ENCODE data around the gene RND1. TPM values are rescaled to one million over a fixed set of nuclear protein-coding genes. Genes with fewer than 3 reads are reported as not detected.
"Not testable (repeated sequence)": the region's sequence is repeated elsewhere in the genome, so short reads cannot be mapped to it uniquely, and the experiment has no call there.

Gene RND1
- total RNA-seq, 6 experiments from 2014 or later, result 6.4 to 72.8 (median 17.2) TPM

- peaks cover 0 to 48% (median 9%) of the 10 kb centered on the region in 4 donors for H3K36me3 ChIP-seq
- H3K9me3 ChIP-seq, result no peaks in the 10 kb centered on the region
- 83% methylated on average over 5 of the region's 5 CpGs for WGBS (ENCODE audit: insufficient coverage, low coverage, low lambda C conversion rate, missing lambda C conversion rate)
- peaks cover 0 to 12% (median 4%) of the 10 kb centered on the region in 4 donors for H3K4me1 ChIP-seq
- H3K4me3 ChIP-seq, result no peak overlapping the region
- ATAC-seq, result no peak
- no peak overlapping the region for H3K27ac ChIP-seq
- intact Hi-C loops (cut with DNase I), result loop anchor here (5.0 to 10.0 kb wide), 2 partner anchors 33 to 75 kb away; no protein-coding TSS in a partner anchor
- TF ChIP-seq CTCF (IDR thresholded peaks at IDR 0.05) (no peak), POLR2A (IDR thresholded peaks at IDR 0.05) (no peak)
- DNase-seq, result no peak
- H3K27me3 ChIP-seq, result no peaks in the 10 kb centered on the region
Measured at GRCh38 chr12:48859607-48860006, 6.1 kb downstream of the RND1 start.

DNA sequence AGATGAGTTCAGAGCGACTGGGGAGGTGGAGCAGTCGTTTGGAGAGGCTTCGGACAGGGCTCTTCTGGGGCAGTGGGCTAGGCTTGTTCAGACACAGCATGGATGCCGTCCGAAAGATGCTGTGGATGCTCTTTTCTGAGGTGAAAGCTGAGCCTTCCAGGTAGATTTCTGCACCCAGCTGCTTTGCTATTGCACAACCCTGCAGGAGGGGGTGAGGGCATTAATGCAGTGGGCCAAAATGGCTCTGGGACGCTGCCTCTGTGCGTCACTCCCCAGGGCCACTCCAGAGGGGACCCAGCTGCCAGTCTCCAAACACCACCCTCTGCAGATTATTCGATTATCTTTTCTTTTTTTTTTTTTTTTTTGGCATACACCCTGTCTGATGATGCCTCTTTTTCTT lies 7.6 kb downstream of the RND1 start:
- Histone ChIP-seq H3K27me3 (no peaks in the 10 kb centered on the region), H3K36me3 (peaks cover 0 to 48% (median 9%) of the 10 kb centered on the region in 4 donors), H3K9me3 (no peaks in the 10 kb centered on the region), H3K27ac (no peak overlapping the region), H3K4me1 (peaks cover 0 to under 1% (median 0%) of the 10 kb centered on the region in 4 donors), H3K4me3 (no peak overlapping the region)
- WGBS (ENCODE audit: insufficient coverage, low coverage, low lambda C conversion rate, missing lambda C conversion rate), result 80% methylated on average over 8 of the region's 8 CpGs
- no peak for TF ChIP-seq CTCF (IDR thresholded peaks at IDR 0.05)
- TF ChIP-seq POLR2A (IDR thresholded peaks at IDR 0.05), result no peak
- peak in 1 of 4 donors; percentile 1 for ATAC-seq
- no peak for DNase-seq
- intact Hi-C loops (cut with DNase I), result loop anchor here (5.0 to 10.0 kb wide), 2 partner anchors 34 to 77 kb away; no protein-coding TSS in a partner anchor

DNA sequence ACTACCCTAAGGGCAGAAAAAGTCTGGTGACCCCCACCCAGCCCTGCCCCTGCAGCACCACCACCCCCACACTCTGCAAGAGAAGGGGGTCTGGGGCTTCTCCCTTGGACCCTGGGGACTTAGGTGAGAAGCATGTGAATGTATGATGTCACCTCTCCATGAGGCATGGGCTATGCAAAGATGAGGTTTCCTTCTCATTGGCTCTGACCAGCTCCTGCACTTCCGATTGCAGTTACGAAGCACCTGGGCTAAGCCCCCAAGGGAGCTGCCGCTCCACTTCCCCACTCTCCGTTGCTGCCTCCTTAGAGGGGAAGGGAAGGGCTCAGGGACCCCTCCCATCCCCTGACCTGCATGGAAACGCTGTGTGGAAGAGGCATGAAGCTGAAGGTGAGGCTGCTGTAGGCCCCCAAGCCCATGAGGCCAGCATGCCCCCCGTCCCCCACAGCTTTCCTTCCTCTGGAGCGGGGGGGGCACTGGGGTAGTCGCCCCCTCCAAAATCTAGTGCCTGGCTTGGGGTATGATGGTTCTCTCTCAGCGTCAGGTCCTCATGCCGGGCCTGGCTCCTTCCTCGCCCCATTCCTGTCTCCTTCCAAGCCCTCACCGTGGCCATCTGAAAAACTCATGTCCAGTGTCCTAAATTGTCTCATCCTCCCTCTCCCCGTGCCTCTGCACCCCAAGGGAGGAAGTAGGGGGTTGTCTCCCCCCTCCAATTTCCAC lies 8.2 kb downstream of the RND1 start:
- intact Hi-C loops (cut with DNase I), result loop anchor here (5.0 to 10.0 kb wide), 2 partner anchors 35 to 77 kb away; no protein-coding TSS in a partner anchor

GRCh38 chr12:48856379-48856778 lies 9.3 kb downstream of the RND1 start:
- Histone ChIP-seq H3K27ac (no peak overlapping the region), H3K36me3 (peaks cover 0 to 40% (median 9%) of the 10 kb centered on the region in 4 donors), H3K27me3 (no peaks in the 10 kb centered on the region), H3K9me3 (no peaks in the 10 kb centered on the region), H3K4me3 (no peak overlapping the region), H3K4me1 (peaks cover 0 to 3% (median under 1%) of the 10 kb centered on the region in 4 donors)
- intact Hi-C loops (cut with DNase I), result loop anchor here (5.0 to 10.0 kb wide), 2 partner anchors 36 to 78 kb away; no protein-coding TSS in a partner anchor
- DNase-seq, result no peak
- no peak for TF ChIP-seq POLR2A (IDR thresholded peaks at IDR 0.05)
- TF ChIP-seq CTCF (IDR thresholded peaks at IDR 0.05), result no peak
- WGBS (ENCODE audit: insufficient coverage, low coverage, low lambda C conversion rate, missing lambda C conversion rate), result 63% methylated on average over 1 of the region's 2 CpGs
- no peak for ATAC-seq

More for the DNA sequence above, 8.2 kb downstream of the RND1 start:
- Histone ChIP-seq H3K36me3 (peaks cover 0 to 48% (median 9%) of the 10 kb centered on the region in 4 donors), H3K9me3 (no peaks in the 10 kb centered on the region), H3K27me3 (no peaks in the 10 kb centered on the region), H3K27ac (no peak overlapping the region), H3K4me1 (peaks cover 0 to 3% (median 0%) of the 10 kb centered on the region in 4 donors), H3K4me3 (no peak overlapping the region)
- ATAC-seq (peak in 1 of 4 donors; percentile 4), DNase-seq (no peak)
- no CpG with 5 or more reads among the region's 13 CpGs for WGBS (ENCODE audit: insufficient coverage, low coverage, low lambda C conversion rate, missing lambda C conversion rate)
- TF ChIP-seq CTCF (IDR thresholded peaks at IDR 0.05), result no peak

DNA sequence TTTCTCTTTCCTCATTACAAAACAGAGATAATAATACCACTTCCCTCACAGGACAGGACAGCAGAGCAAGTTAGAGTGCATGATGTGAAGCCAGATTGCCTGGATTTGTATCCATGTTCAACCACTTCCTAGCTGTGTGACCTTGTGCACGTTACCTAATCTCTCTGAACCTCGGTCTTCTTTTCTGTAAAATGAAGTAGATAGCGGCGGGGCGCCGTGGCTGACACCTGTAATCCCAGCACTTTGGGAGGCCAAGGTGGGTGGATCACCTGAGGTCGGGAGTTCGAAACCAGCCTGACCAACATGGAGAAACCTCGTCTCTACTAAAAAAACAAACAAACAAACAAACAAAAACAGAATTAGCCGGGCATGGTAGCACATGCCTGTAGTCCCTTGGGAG lies 10.7 kb downstream of the RND1 start:
- intact Hi-C loops (cut with DNase I), result loop anchor here (5.0 to 10.0 kb wide), 2 partner anchors 37 to 80 kb away; no protein-coding TSS in a partner anchor
- not testable (repeated sequence) for ATAC-seq, H3K27ac ChIP-seq, H3K4me3 ChIP-seq, H3K27me3 ChIP-seq, H3K9me3 ChIP-seq, DNase-seq
- WGBS (ENCODE audit: insufficient coverage, low coverage, low lambda C conversion rate, missing lambda C conversion rate), result 70% methylated on average over 8 of the region's 10 CpGs
- H3K4me1 ChIP-seq, result peaks cover 0 to 12% (median 5%) of the 10 kb centered on the region in 4 donors
- peaks cover 0 to 26% (median 7%) of the 10 kb centered on the region in 4 donors for H3K36me3 ChIP-seq
